ENCODE data around the gene KIF1A.
"Not testable (repeated sequence)": the region's sequence is repeated elsewhere in the genome, so short reads cannot be mapped to it uniquely, and the experiment has no call there.

KIF1A gene

DNA sequence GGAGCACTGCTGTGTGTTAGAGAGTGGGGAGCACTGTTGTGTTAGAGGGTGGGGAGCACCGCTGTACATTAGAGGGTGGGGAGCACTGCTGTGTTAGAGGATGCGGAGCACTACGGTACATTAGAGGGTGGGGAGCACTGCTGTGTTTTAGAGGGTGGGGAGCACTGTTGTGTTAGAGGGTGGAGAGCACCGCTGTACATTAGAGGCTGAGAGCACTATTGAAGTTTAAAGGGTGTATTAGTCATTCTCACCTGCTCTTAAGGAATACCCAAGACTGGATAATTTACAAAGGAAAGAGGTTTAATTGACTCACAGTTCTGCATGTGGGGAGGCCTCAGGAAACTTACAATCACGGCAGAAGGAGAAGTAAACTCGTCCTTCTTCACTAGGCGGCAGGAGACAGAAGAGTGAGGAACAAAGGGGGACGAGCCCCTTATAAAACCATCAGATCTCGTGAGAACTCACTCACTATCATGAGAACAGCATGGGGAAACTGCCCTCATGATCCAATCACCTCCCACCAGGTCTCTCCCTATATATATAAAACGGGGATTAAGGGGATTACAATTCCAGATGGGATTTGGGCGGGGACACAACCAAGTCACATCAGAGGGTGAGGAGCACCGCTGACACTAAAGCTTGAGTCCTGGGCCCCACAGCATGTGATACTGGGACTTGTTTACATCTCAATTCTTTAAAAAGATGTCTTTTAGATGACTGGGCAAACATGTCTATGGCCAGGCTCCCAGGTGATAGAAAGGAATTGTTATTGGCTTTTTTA, 29.1 kb upstream of the KIF1A start:
- DNase-seq (ENCODE audit: low read depth), result no peak

DNA sequence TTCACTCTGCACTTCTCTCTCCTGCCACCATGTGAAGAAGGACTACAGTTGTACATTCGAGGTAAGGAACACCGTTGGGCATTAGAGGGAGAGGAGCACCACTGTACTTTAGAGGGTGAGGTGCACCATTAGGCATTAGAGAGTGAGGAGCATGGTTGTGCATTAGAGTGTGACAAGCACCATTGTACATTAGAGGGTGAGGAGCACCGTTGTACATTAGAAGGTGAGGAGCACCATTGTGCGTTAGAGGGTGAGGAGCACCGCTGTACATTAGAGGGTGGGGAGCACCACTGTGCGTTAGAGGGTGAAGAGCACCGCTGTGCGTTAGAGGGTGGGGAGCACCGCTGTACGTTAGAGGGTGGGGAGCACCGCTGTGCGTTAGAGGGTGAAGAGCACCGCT, 27.8 kb upstream of the KIF1A start:
- DNase-seq (ENCODE audit: low read depth), result no peak

DNA sequence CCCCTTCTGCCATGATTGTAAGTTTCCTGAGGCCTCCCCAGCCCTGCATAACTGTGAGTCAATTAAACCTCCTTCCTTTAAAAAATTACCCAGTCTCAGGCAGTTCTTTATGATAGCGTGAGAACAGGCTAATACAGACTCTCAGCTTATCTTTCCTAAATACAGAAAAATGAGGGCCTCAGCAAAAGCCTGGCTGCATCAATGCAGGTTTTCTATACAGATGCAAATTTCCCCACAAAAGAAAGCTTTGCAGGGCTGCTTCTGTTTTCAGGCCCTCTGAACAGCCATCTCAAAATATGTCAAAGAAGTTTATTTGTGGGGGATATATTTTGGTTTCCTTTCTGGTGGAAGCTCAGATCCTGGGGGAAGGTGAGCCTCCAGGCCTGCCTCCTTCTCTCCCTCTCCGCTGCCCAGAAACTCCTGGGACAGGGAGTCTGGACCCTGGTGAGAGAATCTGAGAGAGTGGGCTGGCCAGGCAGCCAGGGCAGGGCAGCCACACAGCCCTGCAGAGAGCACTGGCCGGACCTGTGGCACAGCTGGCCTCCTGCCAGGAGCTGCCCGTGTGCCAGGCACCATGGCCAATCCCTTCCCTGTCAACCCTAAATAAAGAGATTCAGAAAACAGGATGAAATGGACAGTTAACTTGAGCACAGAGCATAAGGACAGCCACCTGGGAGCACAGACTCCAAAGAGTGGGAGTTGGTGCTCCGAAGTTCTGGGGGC, 27.0 kb upstream of the KIF1A start:
- DNase-seq (ENCODE audit: low read depth), result no peak

DNA sequence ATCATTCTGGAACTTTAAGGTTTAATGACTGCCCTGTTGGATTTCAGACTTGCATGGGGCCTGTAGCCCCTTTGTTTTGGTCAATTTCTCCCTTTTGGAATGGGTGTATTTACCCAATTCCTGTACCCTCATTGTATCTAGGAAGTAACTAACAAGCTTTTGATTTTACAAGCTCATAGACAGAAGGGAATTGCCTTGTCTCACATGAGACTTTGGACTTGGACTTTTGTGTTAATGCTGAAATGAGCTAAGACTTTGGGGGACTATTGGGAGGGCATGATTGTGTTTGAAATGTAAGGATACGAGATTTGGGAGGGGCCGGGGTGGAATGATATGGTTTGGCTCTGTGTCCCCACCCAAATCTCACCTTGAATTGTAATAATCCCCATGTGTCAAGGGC, 26.3 kb upstream of the KIF1A start:
- not testable (repeated sequence) for DNase-seq (ENCODE audit: low read depth)

DNA sequence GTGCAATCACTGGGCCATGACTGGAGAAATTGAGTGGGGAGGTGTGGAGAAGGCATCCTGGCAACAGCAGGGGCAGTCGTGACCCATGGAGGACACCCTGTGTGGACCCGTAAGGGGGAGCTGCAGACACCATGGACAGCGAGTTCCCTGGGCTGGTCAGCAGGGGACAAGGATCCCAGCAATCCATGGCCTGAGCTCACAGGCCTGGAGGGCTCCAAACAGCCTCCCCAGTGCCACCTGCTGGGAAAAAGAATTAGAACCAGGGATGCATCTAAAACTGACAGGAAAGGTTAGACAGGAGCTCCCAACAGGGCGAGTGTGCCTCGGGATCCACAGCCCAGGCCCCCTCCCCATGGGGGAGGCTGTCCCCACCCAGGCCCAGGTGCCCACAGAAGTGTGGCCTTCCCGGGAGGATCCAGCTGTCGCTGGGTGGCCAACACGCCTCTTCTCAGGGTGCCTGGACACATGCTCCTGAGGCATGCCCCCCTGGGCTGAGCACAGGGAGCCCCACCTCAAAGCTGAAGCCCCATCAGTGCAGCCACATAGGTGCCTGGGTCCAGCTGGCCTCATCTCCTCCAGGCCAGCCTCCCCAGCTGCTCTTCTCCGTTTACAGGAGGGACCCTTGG, 20.5 kb upstream of the KIF1A start:
- DNase-seq (ENCODE audit: low read depth), result peak; percentile 56

DNA sequence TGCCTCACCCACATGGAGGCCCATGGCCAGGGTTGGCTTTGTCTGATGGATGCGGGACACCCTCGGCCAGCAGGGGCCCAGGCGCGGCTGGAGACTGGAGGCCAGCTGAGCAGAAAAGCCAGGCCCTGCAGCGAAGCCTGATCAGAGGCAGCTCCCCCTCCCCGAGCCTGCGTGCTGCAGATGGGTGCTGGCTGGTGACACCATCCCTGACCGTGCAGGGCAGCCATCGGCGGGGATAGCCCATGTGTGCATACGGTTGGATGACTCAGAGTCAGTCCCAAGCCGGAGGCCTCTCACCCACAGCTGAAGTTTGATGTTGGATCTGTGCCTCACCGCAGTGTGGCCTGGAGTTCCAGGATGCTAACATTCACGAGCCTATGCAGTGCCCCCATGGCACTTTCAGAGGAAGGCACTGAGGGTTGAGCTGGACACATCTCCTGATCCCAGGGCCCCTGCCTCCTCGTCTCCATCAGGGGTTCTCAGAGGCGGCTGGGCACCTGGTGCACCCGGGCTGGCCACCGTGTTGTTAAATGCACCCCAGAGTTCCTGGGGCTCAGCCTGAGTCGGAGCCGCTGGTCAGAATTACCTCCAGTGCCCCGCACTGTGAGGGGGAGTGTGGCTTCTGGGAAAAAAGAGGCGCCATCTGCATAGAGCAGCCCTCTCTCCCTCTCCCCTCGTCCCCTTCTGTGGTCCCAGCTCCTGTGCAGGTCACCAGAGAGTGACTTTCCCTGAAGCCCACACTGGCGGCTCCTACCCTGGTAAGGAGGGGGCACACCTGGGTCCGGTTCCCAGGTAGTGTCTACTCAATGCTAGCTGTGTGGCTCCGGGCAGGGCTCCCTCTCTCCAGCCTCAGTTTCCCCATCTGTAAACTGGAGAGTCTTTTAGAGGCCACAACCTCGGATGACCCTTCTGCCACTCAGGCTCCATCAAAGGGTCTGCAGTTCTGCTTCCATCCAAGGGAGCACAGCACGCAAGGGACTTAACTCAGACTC, 19.4 kb upstream of the KIF1A start:
- no peak for DNase-seq (ENCODE audit: low read depth)

DNA sequence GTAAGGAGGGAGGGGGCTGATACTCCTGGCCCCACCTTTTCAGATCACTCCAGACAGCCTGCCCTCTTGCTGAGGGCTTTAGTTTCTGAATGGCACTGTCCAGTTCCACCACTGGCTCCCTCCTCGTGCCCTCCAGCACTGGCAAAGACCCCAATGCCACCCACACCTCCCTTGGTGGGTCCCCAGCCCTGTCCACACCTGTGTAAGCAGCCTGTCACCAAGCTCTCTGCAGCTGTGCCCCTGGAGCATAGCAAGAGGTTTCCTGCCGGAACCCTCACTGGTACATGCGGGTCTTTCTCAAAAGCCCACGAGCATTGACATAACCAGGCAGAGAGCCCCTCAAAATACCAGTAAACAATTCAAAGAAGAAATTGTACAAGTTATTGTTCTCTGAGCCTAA, 17.6 kb upstream of the KIF1A start:
- no peak for DNase-seq (ENCODE audit: low read depth)

DNA sequence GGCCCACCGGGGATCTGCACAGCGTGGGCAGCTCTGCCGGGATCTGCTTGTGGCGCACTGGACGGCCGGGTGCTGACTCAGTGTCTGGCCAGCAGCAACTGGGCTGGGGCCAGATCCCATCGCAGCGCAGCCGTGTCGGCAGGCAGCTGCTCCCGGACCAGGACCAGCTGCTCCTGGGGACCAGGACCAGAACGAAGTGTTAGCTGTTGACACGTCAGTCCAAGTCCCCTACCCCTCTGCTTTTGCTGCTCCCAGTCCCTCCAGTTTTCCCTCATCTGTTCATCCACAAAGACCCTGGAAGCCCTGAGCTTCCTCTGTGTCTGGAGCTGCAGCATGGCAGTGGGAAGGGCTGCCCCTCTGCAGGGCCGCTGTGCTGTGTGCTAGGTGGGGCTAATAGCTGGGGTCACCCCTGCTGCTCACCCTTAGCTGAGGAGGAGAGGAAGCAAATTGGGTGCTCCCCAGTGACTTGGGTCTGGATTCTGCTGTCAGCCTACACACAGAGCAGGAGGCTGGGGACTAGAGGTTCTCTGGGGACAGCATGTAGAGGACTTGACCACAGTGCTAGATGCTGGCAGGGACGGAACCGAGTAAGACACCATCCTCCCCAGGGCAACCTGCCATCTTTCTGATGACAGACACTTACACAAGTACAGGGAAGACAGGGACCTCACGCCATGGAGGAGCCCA, 16.9 kb upstream of the KIF1A start:
- DNase-seq (ENCODE audit: low read depth), result peak; percentile 52

DNA sequence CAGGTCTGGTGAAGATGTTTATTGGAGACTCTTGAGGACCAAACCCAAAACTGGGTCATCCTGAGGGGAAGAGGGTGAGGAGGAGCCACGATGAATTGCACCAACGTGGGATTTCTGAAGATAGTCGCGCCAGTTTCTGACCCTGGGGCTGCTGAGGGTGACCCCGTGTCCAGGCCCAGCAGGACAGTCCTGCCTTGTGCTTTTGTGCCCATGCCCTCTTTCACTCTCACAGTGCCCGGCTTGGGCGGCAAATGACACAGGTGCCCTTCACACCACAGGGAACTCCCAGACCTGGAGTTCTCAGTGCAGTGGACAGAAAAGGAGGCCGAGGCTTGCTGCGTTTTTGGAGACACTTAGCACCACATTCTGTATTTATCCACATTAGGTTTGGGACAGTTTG, 15.5 kb upstream of the KIF1A start:
- no peak for DNase-seq (ENCODE audit: low read depth)

DNA sequence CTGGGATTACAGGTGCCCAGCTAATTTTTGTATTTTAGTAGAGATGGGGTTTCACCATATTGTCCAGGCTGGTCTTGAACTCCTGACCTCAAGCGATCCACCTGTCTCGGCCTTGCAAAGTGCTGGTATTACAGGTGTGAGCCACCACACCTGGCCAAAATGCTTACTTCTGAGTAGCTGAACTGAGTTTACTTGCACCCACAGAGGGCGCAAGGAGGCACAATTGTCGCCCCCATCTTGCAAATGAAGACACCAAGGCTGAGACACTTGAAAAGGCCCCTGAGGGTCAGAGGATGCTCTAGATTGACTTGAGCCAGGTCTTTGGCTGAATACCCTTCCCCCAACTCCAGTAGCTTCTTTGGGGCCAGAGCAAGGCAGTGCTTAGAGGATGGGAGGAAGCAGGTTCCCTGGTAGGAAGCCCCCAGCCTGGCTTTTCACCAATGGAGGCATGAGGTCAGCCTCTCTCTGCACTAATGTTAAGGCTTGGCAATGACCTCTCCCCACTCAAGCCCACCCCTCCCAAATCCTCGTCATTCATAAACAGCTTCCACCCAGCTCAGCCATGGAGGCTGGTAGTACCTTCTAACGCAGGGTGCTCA, 14.5 kb upstream of the KIF1A start:
- no peak for DNase-seq (ENCODE audit: low read depth)

DNA sequence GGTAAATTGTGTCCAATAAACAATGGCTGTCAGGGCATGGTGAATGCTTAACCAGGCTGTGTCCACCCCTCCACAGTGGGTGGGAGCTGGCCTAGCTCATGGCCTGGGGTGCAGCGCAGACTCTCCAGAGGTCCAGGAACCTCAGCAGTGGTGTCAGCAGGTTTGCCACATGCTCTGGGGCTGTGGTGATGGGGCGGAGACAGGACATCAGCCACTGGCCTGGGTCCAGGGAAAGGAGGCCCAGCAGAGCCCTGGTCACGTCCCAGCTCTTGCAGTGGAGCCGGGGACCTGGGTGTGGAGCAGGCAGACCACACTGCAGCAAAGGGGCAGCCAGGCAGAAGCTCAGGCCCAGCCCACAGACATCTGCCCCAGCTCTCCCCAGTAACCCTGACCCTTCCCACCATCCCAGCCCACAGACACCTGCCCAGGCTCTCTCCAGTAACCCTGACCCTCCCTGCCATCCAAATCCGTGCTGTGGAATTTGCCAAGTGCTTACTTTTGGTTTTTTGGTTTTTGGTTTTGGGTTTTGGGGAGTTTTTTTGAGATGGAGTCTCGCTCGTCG, 13.8 kb upstream of the KIF1A start:
- DNase-seq (ENCODE audit: low read depth), result no peak

DNA sequence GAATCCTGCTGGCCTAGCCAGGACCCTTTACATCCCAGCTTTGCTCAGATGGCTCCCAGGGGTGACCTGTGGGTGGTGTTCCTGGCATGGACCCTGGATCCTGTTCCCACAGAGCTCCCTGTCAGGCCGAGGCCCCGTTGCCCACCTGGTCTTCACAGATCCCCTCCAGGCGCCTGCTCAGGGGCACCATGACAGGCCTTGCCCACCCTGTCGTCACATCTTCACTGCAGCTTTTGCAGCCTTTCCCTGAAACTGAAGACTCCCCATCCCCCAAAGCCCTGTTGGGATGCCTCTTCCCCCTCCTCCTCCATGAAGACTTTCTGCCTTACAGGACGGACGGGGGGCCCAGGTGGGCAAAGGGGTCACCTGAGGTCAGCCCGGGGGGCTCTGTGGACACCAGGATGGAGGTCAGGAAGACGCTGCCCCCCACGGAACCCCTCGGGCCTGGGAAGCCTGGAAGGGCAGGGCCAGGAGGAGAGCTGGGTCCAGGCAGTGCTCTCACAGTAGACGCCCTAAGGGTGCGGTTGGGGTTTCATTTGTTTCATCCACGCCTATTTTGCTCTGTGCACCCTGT, 13.0 kb upstream of the KIF1A start:
- no peak for DNase-seq (ENCODE audit: low read depth)

DNA sequence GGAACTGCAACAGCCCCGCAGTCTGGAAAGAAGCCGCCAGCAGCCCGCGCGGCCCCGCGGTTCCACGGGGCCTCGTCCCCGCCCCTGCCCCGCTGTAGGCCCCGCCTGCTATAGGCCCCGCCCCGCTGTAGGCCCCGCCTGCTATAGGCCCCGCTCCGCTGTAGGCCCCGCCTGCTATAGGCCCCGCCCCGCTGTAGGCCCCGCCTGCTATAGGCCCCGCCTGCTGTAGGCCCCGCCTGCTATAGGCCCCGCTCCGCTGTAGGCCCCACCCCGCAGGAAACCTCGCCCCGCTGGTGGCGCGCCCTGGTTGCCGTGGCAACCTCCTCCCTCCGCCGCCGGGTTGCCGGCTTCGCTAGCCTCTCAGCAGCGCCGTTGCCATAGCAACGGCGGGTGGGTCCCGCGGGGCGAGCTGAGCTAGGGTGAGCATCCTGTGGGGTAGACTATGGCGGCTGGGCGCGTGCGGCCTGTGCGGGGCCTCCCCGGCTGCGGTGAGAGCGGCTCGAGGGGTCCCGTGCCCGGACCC, 12.2 kb upstream of the KIF1A start:
- DNase-seq (ENCODE audit: low read depth), result peak; percentile 86

DNA sequence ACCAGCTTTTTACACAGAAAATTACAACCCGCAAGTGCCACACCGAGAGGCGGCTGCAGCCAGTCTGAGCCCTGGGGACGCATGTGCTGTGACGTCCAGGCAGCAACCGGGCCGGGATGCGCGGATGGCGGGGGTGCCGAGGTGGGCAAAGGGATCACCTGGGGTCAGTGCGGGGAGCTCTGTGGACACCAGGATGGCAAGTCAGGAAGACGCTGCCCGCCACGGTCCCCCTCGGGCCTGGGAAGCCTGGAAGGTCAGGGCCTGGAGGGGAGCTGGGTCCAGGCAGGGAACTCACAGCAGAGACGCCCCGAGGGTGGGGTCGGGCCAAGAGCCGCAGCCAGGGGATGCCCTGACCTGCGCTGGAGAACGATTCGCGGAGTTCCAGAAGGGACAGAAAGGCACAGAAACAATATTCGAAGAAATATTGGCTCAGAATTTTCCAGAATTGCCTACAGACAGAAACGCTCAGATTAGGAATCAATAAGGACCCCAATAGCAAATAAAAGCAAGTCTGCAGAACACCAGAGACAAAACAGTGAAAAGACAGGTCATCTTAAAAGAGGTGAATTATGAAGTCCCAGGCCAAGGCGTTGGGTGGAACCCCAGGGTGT, 11.7 kb upstream of the KIF1A start:
- no peak for DNase-seq (ENCODE audit: low read depth)

DNA sequence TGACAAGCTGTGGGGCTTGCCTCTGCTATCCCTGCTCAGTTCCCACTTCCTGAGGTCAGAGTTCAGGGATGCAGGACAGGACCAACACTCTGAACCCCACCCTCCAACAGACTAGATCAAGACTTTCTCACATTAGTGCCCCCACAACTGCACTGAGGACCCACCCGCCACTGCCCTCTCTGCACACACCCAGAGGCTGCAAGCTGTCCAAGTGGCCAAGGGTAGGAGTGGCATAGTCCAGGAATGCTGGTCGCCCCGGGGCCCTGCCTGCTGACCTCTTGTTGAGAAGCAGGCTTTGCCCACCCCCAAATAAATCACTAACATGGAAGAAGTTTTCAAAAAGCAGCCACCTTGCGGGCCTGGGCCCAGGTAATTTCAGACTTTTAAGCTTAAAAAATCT, 5.5 kb upstream of the KIF1A start:
- DNase-seq (ENCODE audit: low read depth), result no peak

DNA sequence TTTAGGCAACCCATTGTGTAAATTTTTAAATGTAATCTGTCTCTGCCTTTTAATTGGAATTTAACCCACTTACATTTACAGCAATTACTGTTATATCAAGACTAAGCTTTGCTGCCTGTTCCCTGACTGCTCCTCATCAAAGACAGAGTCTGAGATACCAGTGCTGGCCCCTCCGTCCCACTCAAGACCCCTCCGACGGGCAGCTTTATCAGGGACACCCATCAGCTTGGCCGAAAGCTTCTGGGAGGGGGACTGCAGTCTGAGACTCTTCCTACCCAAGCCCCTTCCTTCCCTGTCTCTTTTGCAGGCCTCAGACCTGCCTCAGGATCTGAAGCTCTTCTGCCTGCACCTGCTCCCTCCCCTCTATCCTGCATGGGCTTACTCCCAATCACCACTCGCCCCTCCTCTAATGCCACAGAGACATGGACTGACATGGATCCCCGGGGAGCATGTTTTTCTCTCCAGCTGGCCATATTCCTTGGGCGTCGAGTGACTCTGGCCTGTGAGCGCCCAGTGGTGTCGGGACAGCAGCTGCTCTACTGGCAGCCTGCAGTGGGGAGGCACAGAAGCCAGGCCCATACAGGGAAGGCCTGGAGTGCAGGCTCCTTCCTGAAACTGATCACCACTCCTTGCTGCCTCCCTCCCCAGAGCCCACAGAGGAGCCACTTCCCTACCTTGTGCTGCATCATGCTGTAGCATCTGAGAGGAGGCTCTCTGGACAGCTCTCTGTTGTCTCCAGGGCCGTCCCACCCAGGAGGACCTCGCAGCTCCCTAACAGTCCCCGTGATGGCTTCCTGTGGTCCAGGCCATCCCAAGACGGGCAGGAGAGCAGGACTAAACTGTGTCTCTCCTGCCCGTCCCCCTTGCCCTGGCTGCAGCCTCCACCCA, 3.7 kb upstream of the KIF1A start:
- DNase-seq (ENCODE audit: low read depth), result no peak

DNA sequence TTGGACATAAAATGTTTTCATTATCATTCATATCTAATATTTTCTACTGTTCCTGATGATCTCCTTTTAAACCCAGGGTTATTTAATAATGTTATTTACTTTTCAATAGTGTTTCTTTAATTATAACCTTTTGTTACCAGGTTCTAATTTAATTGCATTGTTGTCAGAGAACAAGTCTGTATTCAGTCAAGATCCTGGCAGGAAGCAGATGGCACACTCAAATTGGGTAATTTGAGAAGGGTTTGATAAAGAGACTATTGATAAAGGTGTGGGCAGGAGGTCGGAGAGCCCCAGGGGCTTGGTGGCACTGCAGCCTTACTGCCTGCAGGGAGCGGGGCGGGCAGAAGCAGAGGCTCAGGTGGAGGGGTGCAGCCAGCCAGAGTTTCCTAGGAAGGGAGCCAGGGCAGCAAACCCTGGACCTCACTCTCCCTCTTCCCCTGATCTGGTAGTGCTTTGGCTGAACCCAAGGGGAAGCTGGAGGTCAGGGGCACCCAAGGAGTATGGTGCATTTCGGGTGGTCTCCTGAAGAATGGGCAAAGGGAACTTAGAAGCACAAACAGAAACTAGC, 2.3 kb upstream of the KIF1A start:
- no peak for DNase-seq (ENCODE audit: low read depth)

DNA sequence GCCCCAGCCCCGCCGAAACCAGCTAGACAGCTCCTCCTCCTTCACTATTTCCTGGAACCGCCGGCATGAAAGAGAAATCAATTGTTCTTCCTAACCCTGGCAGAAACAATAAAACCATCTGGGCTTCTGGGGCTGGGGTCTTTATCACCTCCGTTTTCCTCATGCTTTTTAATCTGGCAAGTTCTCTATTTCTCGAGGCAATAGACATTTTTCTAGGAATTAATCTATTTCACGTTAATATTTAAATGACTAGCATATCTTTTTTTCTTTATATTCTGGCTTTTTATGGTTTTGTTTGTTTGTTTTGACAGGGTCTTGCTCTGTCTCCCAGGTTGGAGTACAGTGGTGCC, 1.4 kb upstream of the KIF1A start:
- DNase-seq (ENCODE audit: low read depth), result no peak
